Measurements from ENCODE around the gene FAM20A.
"Not testable (repeated sequence)": the region's sequence is repeated elsewhere in the genome, so short reads cannot be mapped to it uniquely, and the experiment has no call there.

FAM20A gene

GRCh38 chr17:68587847-68588246 lies 13.3 kb downstream of the FAM20A start:
- DNase-seq, result no peak

GRCh38 chr17:68587026-68587425 lies 14.1 kb downstream of the FAM20A start:
- no peak for DNase-seq

- DNase-seq, result no peak
Observed at GRCh38 chr17:68585643-68586042, 15.5 kb downstream of the FAM20A start.

GRCh38 chr17:68584581-68585303 lies 16.4 kb downstream of the FAM20A start:
- DNase-seq, result no peak

- DNase-seq, result not testable (repeated sequence)
Observed at GRCh38 chr17:68582867-68583266, 18.3 kb downstream of the FAM20A start.

- no peak for DNase-seq
Observed at GRCh38 chr17:68581863-68582645, 19.1 kb downstream of the FAM20A start.

- DNase-seq, result no peak
Observed at GRCh38 chr17:68580236-68580770, 20.9 kb downstream of the FAM20A start.

- no peak for DNase-seq
Observed at GRCh38 chr17:68579194-68579927, 21.8 kb downstream of the FAM20A start.

GRCh38 chr17:68578236-68578635 lies 22.9 kb downstream of the FAM20A start:
- DNase-seq, result no peak

- no peak for DNase-seq
Observed at GRCh38 chr17:68577497-68577821, 23.7 kb downstream of the FAM20A start.

GRCh38 chr17:68576811-68577496 lies 24.2 kb downstream of the FAM20A start:
- no peak for DNase-seq

- DNase-seq, result no peak
Observed at GRCh38 chr17:68576137-68576536, 25.0 kb downstream of the FAM20A start.

- no peak for DNase-seq
Observed at GRCh38 chr17:68573338-68573737, 27.8 kb downstream of the FAM20A start.

GRCh38 chr17:68572138-68572842 lies 28.9 kb downstream of the FAM20A start:
- no peak for DNase-seq

GRCh38 chr17:68570526-68570925 lies 30.6 kb downstream of the FAM20A start:
- DNase-seq, result no peak

GRCh38 chr17:68569346-68569745 lies 31.8 kb downstream of the FAM20A start:
- DNase-seq, result no peak

GRCh38 chr17:68568581-68568980 lies 32.6 kb downstream of the FAM20A start:
- no peak for DNase-seq

- no peak for DNase-seq
Observed at GRCh38 chr17:68567581-68567980, 33.6 kb downstream of the FAM20A start.

- DNase-seq, result no peak
Observed at GRCh38 chr17:68567035-68567434, 34.1 kb downstream of the FAM20A start.

- DNase-seq, result no peak
Observed at GRCh38 chr17:68566442-68566738, 34.8 kb downstream of the FAM20A start.

- DNase-seq, result no peak
Observed at GRCh38 chr17:68565661-68566441, 35.3 kb downstream of the FAM20A start.
